SK-N-SH treated with all-trans-retinoic acid at 6 μM for 48 hours (cell line): ENCODE results near the gene DAGLA.

Source experiments
- ATAC-seq: fragments of 200-7000 bp; cut with Tn5 transposase; 3 replicates; pipeline ENCODE4 v1.9.1; 2020; ENCODE audit warnings: mild to moderate bottlenecking, moderate library complexity
- ARNTL ChIP-seq: fragments of 450-650 bp; formaldehyde crosslinking; IDR thresholded peaks from 2 replicates; pipeline ENCODE4 v1.5.0; 2020; ENCODE audit warnings: low read depth, mild to moderate bottlenecking, moderate library complexity, borderline replicate concordance
- BACH2 ChIP-seq: fragments of 250-450 bp; sonication (Bioruptor Pico); IDR thresholded peaks from 2 replicates; pipeline ENCODE4 v1.9.0; 2021; ENCODE audit warnings: mild to moderate bottlenecking, borderline replicate concordance
- CSDC2 ChIP-seq: fragments of 250-450 bp; sonication (Bioruptor Pico); IDR thresholded peaks from 2 replicates; pipeline ENCODE4 v1.5.0; 2020; ENCODE audit warnings: mild to moderate bottlenecking, moderate library complexity
- ESRRG ChIP-seq: fragments of 250-450 bp; sonication (Bioruptor Pico); IDR thresholded peaks from 2 replicates; pipeline ENCODE4 v1.6.1; 2021; ENCODE audit warnings: mild to moderate bottlenecking
- GLIS3 ChIP-seq: fragments of 250-450 bp; sonication (Bioruptor Pico); IDR thresholded peaks from 2 replicates; pipeline ENCODE4 v1.5.0; 2020; ENCODE audit warnings: mild to moderate bottlenecking, moderate library complexity
- ISL1 ChIP-seq: fragments of 250-450 bp; sonication (Bioruptor Pico); IDR thresholded peaks from 2 replicates; pipeline ENCODE4 v2.1.2; 2022; ENCODE audit warnings: mild to moderate bottlenecking, moderate library complexity
- OSR1 ChIP-seq: fragments of 250-450 bp; sonication (Bioruptor Pico); IDR thresholded peaks from 2 replicates; pipeline ENCODE4 v1.8.0; 2022; ENCODE audit warnings: moderate library complexity, mild to moderate bottlenecking, inconsistent platforms
- PPARA ChIP-seq: fragments of 250-450 bp; sonication (Bioruptor Pico); IDR thresholded peaks from 2 replicates; pipeline ENCODE4 v1.5.0; 2020; ENCODE audit warnings: mild to moderate bottlenecking, borderline replicate concordance
- RARB ChIP-seq: fragments of 250-450 bp; sonication (Bioruptor Pico); IDR thresholded peaks from 2 replicates; pipeline ENCODE4 v1.8.0; 2021; ENCODE audit warnings: mild to moderate bottlenecking, moderate library complexity
- SNAI2 ChIP-seq: fragments of 250-450 bp; sonication (Bioruptor Pico); IDR thresholded peaks from 2 replicates; pipeline ENCODE4 v1.5.0; 2020; ENCODE audit warnings: mild to moderate bottlenecking, moderate library complexity
- TCF4 ChIP-seq: fragments of 250-450 bp; sonication (Bioruptor Pico); IDR thresholded peaks from 2 replicates; pipeline ENCODE4 v1.8.0; 2021; ENCODE audit warnings: mild to moderate bottlenecking, moderate library complexity, borderline replicate concordance
- TOX ChIP-seq: fragments of 250-450 bp; sonication (Bioruptor Pico); IDR thresholded peaks from 2 replicates; pipeline ENCODE4 v1.8.0; 2021; ENCODE audit warnings: mild to moderate bottlenecking, moderate library complexity, borderline replicate concordance
- ZFP3 ChIP-seq: fragments of 250-450 bp; sonication (Bioruptor Pico); IDR thresholded peaks from 2 replicates; pipeline ENCODE4 v1.5.0; 2020; ENCODE audit warnings: mild to moderate bottlenecking, moderate library complexity
- ZFP30 ChIP-seq: fragments of 450-650 bp; formaldehyde crosslinking; IDR thresholded peaks from 2 replicates; pipeline ENCODE4 v1.5.0; 2022; ENCODE audit warnings: mild to moderate bottlenecking, moderate library complexity
- ZNF8 ChIP-seq: fragments of 450-650 bp; formaldehyde crosslinking; IDR thresholded peaks from 2 replicates; pipeline ENCODE4 v1.5.0; 2020; ENCODE audit warnings: mild to moderate bottlenecking, moderate library complexity
- TF ChIP-seq, protein P1 (sequence below): fragments of 250-450 bp; sonication (Bioruptor Pico); IDR thresholded peaks from 2 replicates; pipeline ENCODE4 v1.8.0; 2021; ENCODE audit warnings: low read depth, mild to moderate bottlenecking, moderate library complexity, borderline replicate concordance
- TF ChIP-seq, protein P2 (sequence below): fragments of 250-450 bp; sonication (Bioruptor Pico); IDR thresholded peaks from 2 replicates; pipeline ENCODE4 v1.5.1; 2020; ENCODE audit warnings: low read depth, mild to moderate bottlenecking, moderate library complexity
- TF ChIP-seq, protein P3 (sequence below): fragments of 250-450 bp; sonication (Bioruptor Pico); IDR thresholded peaks from 2 replicates; pipeline ENCODE4 v1.5.0; 2020; ENCODE audit warnings: mild to moderate bottlenecking, moderate library complexity
- TF ChIP-seq, protein P4 (sequence below): fragments of 250-450 bp; sonication (Bioruptor Pico); IDR thresholded peaks from 2 replicates; pipeline ENCODE4 v1.8.0; 2020; ENCODE audit warnings: mild to moderate bottlenecking, moderate library complexity, borderline replicate concordance
- TF ChIP-seq, protein P5 (sequence below): fragments of 250-450 bp; sonication (Bioruptor Pico); IDR thresholded peaks from 2 replicates; pipeline ENCODE4 v1.5.1; 2021; ENCODE audit warnings: mild to moderate bottlenecking, moderate library complexity

The DAGLA gene

DNA sequence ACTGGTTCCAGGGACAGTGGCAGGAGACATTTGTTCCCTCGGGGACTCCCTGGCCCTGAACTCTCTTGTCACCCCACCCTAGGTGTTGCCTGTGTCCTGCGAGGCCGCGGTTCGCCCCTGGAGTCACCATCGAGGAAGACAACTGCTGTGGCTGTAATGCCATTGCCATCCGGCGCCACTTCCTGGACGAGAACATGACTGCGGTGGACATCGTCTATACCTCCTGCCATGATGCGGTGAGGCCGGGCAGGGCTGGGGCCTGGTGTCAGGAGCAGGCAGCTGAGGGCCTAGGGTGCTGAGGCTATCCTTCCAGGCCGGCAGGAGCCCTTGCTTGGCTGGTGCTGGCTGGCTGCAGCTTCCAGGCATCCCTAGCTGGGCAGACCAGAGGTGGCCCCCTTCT, 54.6 kb downstream of the DAGLA start:
- ATAC-seq = no peak
- TF ChIP-seq PPARA (CRISPR knock-in tag) (no peak), ZFP3 (CRISPR knock-in tag) (no peak), CSDC2 (CRISPR knock-in tag) (no peak), SNAI2 (CRISPR knock-in tag) (no peak), ZFP30 (CRISPR knock-in tag) (no peak), BACH2 (no peak), ZNF8 (CRISPR knock-in tag) (no peak), TOX (CRISPR knock-in tag) (no peak), OSR1 (CRISPR knock-in tag) (no peak), RARB (CRISPR knock-in tag) (no peak), ESRRG (CRISPR knock-in tag) (no peak), ARNTL (CRISPR knock-in tag) (no peak), ISL1 (CRISPR knock-in tag) (no peak)
- TF ChIP-seq, protein P1, sequence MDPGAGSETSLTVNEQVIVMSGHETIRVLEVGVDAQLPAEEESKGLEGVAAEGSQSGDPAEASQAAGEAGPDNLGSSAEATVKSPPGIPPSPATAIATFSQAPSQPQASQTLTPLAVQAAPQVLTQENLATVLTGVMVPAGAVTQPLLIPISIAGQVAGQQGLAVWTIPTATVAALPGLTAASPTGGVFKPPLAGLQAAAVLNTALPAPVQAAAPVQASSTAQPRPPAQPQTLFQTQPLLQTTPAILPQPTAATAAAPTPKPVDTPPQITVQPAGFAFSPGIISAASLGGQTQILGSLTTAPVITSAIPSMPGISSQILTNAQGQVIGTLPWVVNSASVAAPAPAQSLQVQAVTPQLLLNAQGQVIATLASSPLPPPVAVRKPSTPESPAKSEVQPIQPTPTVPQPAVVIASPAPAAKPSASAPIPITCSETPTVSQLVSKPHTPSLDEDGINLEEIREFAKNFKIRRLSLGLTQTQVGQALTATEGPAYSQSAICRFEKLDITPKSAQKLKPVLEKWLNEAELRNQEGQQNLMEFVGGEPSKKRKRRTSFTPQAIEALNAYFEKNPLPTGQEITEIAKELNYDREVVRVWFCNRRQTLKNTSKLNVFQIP (CRISPR knock-in tag) = no peak
- TF ChIP-seq, protein P2, sequence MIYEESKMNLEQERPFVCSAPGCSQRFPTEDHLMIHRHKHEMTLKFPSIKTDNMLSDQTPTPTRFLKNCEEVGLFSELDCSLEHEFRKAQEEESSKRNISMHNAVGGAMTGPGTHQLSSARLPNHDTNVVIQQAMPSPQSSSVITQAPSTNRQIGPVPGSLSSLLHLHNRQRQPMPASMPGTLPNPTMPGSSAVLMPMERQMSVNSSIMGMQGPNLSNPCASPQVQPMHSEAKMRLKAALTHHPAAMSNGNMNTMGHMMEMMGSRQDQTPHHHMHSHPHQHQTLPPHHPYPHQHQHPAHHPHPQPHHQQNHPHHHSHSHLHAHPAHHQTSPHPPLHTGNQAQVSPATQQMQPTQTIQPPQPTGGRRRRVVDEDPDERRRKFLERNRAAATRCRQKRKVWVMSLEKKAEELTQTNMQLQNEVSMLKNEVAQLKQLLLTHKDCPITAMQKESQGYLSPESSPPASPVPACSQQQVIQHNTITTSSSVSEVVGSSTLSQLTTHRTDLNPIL (CRISPR knock-in tag) = no peak
- TF ChIP-seq, protein P3, sequence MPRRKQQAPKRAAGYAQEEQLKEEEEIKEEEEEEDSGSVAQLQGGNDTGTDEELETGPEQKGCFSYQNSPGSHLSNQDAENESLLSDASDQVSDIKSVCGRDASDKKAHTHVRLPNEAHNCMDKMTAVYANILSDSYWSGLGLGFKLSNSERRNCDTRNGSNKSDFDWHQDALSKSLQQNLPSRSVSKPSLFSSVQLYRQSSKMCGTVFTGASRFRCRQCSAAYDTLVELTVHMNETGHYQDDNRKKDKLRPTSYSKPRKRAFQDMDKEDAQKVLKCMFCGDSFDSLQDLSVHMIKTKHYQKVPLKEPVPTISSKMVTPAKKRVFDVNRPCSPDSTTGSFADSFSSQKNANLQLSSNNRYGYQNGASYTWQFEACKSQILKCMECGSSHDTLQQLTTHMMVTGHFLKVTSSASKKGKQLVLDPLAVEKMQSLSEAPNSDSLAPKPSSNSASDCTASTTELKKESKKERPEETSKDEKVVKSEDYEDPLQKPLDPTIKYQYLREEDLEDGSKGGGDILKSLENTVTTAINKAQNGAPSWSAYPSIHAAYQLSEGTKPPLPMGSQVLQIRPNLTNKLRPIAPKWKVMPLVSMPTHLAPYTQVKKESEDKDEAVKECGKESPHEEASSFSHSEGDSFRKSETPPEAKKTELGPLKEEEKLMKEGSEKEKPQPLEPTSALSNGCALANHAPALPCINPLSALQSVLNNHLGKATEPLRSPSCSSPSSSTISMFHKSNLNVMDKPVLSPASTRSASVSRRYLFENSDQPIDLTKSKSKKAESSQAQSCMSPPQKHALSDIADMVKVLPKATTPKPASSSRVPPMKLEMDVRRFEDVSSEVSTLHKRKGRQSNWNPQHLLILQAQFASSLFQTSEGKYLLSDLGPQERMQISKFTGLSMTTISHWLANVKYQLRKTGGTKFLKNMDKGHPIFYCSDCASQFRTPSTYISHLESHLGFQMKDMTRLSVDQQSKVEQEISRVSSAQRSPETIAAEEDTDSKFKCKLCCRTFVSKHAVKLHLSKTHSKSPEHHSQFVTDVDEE (CRISPR knock-in tag) = no peak

DNA sequence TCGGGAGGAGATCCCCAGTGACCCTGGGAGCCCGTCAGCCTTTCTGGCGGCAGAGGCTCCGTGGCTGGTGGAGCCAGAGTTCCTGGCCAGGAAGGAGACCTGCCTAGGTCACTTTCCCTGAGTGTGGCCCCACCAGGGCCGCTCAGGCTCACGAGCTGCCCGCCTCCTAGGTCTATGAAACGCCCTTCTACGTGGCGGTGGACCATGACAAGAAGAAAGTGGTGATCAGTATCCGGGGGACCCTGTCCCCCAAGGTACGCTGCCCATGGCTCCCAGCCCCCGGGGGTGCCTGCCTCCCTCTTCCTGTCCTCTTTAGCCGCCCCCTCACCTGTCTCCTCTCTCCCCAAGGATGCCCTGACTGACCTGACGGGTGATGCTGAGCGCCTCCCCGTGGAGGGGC, 55.2 kb downstream of the DAGLA start:
- no peak for ATAC-seq
- TF ChIP-seq, protein P4, sequence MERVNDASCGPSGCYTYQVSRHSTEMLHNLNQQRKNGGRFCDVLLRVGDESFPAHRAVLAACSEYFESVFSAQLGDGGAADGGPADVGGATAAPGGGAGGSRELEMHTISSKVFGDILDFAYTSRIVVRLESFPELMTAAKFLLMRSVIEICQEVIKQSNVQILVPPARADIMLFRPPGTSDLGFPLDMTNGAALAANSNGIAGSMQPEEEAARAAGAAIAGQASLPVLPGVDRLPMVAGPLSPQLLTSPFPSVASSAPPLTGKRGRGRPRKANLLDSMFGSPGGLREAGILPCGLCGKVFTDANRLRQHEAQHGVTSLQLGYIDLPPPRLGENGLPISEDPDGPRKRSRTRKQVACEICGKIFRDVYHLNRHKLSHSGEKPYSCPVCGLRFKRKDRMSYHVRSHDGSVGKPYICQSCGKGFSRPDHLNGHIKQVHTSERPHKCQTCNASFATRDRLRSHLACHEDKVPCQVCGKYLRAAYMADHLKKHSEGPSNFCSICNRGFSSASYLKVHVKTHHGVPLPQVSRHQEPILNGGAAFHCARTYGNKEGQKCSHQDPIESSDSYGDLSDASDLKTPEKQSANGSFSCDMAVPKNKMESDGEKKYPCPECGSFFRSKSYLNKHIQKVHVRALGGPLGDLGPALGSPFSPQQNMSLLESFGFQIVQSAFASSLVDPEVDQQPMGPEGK (CRISPR knock-in tag) = no peak
- TF ChIP-seq ISL1 (CRISPR knock-in tag) (no peak), ESRRG (CRISPR knock-in tag) (no peak), RARB (CRISPR knock-in tag) (no peak), TCF4 (CRISPR knock-in tag) (no peak), ARNTL (CRISPR knock-in tag) (no peak), ZNF8 (CRISPR knock-in tag) (no peak)
- TF ChIP-seq, protein P3 (CRISPR knock-in tag) = no peak

DNA sequence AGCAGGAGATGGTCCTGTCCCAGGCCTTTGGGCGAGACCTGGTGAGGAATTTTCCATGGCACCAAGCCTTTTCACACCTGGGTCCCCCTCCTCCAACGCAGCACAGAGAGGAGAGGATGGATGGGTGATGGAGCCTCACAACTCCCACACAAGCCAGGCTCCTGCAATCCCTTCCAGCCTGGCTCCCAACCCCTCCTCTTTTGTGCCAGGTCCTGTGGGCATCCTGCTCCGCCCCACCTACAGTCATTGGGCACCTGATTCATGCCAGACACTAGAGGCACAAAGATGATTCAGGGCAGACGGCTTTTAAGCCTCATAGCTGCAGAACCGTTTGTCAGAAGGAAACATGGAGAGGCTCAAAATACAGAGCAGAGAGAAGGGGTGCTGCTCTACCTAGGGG, 56.1 kb downstream of the DAGLA start:
- no peak for ATAC-seq
- no peak for TF ChIP-seq ZNF8 (CRISPR knock-in tag)
- no peak for TF ChIP-seq ESRRG (CRISPR knock-in tag)
- no peak for TF ChIP-seq GLIS3 (CRISPR knock-in tag)
- TF ChIP-seq, protein P5, sequence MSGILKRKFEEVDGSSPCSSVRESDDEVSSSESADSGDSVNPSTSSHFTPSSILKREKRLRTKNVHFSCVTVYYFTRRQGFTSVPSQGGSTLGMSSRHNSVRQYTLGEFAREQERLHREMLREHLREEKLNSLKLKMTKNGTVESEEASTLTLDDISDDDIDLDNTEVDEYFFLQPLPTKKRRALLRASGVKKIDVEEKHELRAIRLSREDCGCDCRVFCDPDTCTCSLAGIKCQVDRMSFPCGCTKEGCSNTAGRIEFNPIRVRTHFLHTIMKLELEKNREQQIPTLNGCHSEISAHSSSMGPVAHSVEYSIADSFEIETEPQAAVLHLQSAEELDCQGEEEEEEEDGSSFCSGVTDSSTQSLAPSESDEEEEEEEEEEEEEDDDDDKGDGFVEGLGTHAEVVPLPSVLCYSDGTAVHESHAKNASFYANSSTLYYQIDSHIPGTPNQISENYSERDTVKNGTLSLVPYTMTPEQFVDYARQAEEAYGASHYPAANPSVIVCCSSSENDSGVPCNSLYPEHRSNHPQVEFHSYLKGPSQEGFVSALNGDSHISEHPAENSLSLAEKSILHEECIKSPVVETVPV (CRISPR knock-in tag) = no peak
- TF ChIP-seq, protein P3 (CRISPR knock-in tag) = no peak
- TF ChIP-seq CSDC2 (CRISPR knock-in tag) = no peak
- TF ChIP-seq TCF4 (CRISPR knock-in tag) = no peak
- no peak for TF ChIP-seq RARB (CRISPR knock-in tag)
- TF ChIP-seq ZFP3 (CRISPR knock-in tag) = no peak
- no peak for TF ChIP-seq ARNTL (CRISPR knock-in tag)
